Sigmoid colon (tissue), 7 donors: Measurements from ENCODE around the gene APBB2. TPM values are rescaled to one million over a fixed set of nuclear protein-coding genes. Genes with fewer than 3 reads are reported as not detected.

Source experiments
- DNase-seq: peaks from one replicate; pipeline ENCODE4 v3.0.0-alpha.2; 2019
- H3K27ac ChIP-seq, 4 donors: fragments of 200-600 bp; sonication (generic); one replicate each; pipeline ENCODE4 v1.5.1; 2016 to 2019; ENCODE audit warnings: mild to moderate bottlenecking in 1 of 4
- H3K27me3 ChIP-seq, 3 donors: fragments of 200-600 bp; sonication (generic); one replicate each; pipeline ENCODE4 v1.5.1; 2019; ENCODE audit warnings: mild to moderate bottlenecking in 1 of 3
- H3K36me3 ChIP-seq, 4 donors: fragments of 200-600 bp; sonication (generic); one replicate each; pipeline ENCODE4 v1.5.1; 2016 to 2019
- H3K4me1 ChIP-seq, 4 donors: fragments of 200-600 bp; sonication (generic); one replicate each; pipeline ENCODE4 v1.5.1; 2017 to 2019
- H3K4me3 ChIP-seq, 4 donors: fragments of 200-600 bp; sonication (generic); one replicate each; pipeline ENCODE4 v1.5.1; 2017 to 2019; ENCODE audit warnings: mild to moderate bottlenecking in 2 of 4, moderate library complexity in 1 of 4
- H3K9me3 ChIP-seq, 4 donors: fragments of 200-600 bp in 3 of 4; sonication (generic) in 3 of 4; one replicate each; pipeline versions ENCODE4 v1.5.1 to v1.6.1; 2013 to 2019
- EP300 ChIP-seq, 4 donors: sonication (generic); formaldehyde crosslinking; IDR thresholded peaks; one replicate each; pipeline ENCODE4 v1.6.1; 2017; ENCODE audit warnings: antibody characterized with exemption in 4 of 4
- POLR2A ChIP-seq, 2 donors: fragments of 450-650 bp; IDR thresholded peaks; one replicate each; pipeline ENCODE4 v1.6.1; 2016; ENCODE audit warnings: antibody characterized with exemption in 2 of 2, mild to moderate bottlenecking in 2 of 2, moderate library complexity in 2 of 2
- POLR2AphosphoS5 ChIP-seq, 4 donors: sonication (generic); formaldehyde crosslinking; IDR thresholded peaks; one replicate each; pipeline ENCODE4 v1.6.1; 2017; ENCODE audit warnings: antibody characterized with exemption in 4 of 4
- WGBS, 2 donors: extraction: QIAGEN DNeasy Blood & Tissue Kit; methylation state at CpG; one replicate each; pipeline ENCODE4 v1.1.7; 2013; 5-methylcytosine and 5-hydroxymethylcytosine counted together
- intact Hi-C: fragments of 100-400 bp; cut with DNase I; formaldehyde crosslinking; loops from one replicate; pipeline ENCODE4 v1.15.1; 2023
- polyA plus RNA-seq, 3 donors: library from polyadenylated mRNA; stranded (reverse); fragments of 200-250 nt; gene quantifications; one replicate each; pipeline ENCODE4 v1.2.3, GENCODE V29; 2013
- total RNA-seq, 4 donors: library from RNA; depleted of rRNA; stranded (reverse); fragments of >200 nt; gene quantifications; one replicate each; pipeline ENCODE4 v1.1.0, GENCODE V29; 2016
- TF ChIP-seq, protein P1 (sequence below), 4 experiments: fragments of 450-650 bp in 3 of 4; fragments of 200-600 bp in 1 of 4; IDR thresholded peaks; one replicate each; pipeline ENCODE4 v1.5.1; 2016 to 2019; ENCODE audit warnings: antibody characterized with exemption in 4 of 4, mild to moderate bottlenecking in 3 of 4, moderate library complexity in 2 of 4
- donor health status: healthy with polysubstance abuse.
- donor health status: Bipolar disorder and iron deficiency.
- donor health status: healthy.

APBB2 gene
- total and polyA plus RNA-seq, 7 donors = 7.8 to 108 (median 69.1) TPM

GRCh38 chr4:40992472-40993295 is 221.7 kb downstream of the APBB2 start:
- intact Hi-C loops = no loop called here
- Histone ChIP-seq H3K27me3 (no peaks in the 10 kb centered on the region), H3K4me1 (peaks cover 0 to 3% (median under 1%) of the 10 kb centered on the region in 4 donors), H3K27ac (no peak overlapping the region), H3K9me3 (no peaks in the 10 kb centered on the region), H3K4me3 (no peak overlapping the region), H3K36me3 (no peaks in the 10 kb centered on the region)
- 75 to 87% methylated on average over 17 of the region's 17 CpGs for WGBS, 2 donors
- no peak for DNase-seq
- TF ChIP-seq, protein P1, sequence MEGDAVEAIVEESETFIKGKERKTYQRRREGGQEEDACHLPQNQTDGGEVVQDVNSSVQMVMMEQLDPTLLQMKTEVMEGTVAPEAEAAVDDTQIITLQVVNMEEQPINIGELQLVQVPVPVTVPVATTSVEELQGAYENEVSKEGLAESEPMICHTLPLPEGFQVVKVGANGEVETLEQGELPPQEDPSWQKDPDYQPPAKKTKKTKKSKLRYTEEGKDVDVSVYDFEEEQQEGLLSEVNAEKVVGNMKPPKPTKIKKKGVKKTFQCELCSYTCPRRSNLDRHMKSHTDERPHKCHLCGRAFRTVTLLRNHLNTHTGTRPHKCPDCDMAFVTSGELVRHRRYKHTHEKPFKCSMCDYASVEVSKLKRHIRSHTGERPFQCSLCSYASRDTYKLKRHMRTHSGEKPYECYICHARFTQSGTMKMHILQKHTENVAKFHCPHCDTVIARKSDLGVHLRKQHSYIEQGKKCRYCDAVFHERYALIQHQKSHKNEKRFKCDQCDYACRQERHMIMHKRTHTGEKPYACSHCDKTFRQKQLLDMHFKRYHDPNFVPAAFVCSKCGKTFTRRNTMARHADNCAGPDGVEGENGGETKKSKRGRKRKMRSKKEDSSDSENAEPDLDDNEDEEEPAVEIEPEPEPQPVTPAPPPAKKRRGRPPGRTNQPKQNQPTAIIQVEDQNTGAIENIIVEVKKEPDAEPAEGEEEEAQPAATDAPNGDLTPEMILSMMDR (IDR thresholded peaks at IDR 0.05) = no peak
- TF ChIP-seq POLR2A (IDR thresholded peaks at IDR 0.05) (no peak), POLR2AphosphoS5 (IDR thresholded peaks at IDR 0.05) (no peak), EP300 (IDR thresholded peaks at IDR 0.05) (no peak)

DNA sequence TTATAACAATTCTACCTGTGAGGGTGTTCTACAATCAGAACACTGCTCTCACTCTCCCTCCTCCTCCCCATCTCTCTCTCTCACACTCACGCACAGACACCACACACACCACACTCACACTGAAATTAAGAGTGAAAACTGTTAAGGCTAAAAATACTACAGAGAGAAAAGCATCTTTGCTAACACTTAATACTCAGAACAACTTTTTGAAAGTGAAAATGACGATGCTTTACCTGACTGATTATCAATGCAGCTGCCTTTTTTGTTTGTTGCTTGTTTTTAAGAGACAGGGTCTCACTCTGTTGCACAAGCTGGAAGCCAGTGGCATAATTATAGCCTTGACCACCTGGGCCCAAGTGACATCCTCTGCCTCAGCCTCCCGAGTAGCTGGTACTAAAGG is 222.4 kb downstream of the APBB2 start:
- Histone ChIP-seq H3K27ac (no peak overlapping the region), H3K4me3 (no peak overlapping the region), H3K9me3 (no peaks in the 10 kb centered on the region), H3K36me3 (no peaks in the 10 kb centered on the region), H3K27me3 (no peaks in the 10 kb centered on the region), H3K4me1 (peaks cover 0 to 11% (median 4%) of the 10 kb centered on the region in 4 donors)
- intact Hi-C loops = no loop called here
- DNase-seq = no peak
- 79 to 83% methylated on average over 3 of the region's 3 CpGs for WGBS, 2 donors
- no peak for TF ChIP-seq POLR2A (IDR thresholded peaks at IDR 0.05)
- TF ChIP-seq, protein P1 (IDR thresholded peaks at IDR 0.05) = no peak
- no peak for TF ChIP-seq EP300 (IDR thresholded peaks at IDR 0.05)
- no peak for TF ChIP-seq POLR2AphosphoS5 (IDR thresholded peaks at IDR 0.05)

DNA sequence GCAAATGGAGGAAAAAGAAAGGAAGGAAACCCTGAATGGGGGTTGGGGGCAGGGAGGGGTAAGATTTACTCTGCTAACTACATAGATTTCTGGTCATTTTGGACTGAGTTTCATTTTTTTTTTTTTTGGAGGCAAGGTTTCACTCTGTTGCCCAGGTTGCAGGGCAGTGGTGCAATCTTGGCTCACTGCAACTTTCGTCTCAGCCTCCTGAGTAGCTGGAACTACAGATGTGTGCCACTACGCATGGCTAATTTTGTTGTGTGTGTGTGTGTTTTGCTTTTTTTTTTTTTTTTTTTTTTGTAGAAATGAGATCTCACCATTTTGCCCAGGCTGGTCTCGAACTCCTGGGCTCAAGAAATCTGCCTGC is 223.5 kb downstream of the APBB2 start:
- Histone ChIP-seq H3K36me3 (no peaks in the 10 kb centered on the region), H3K4me1 (peaks cover 0 to 22% (median 12%) of the 10 kb centered on the region in 4 donors), H3K4me3 (no peak overlapping the region), H3K9me3 (no peaks in the 10 kb centered on the region), H3K27ac (no peak overlapping the region), H3K27me3 (no peaks in the 10 kb centered on the region)
- 88 to 96% methylated on average over 3 of the region's 3 CpGs for WGBS, 2 donors
- no peak for DNase-seq
- intact Hi-C loops = no loop called here
- TF ChIP-seq POLR2AphosphoS5 (IDR thresholded peaks at IDR 0.05) (no peak), EP300 (IDR thresholded peaks at IDR 0.05) (no peak), POLR2A (IDR thresholded peaks at IDR 0.05) (no peak)
- TF ChIP-seq, protein P1 (IDR thresholded peaks at IDR 0.05) = no peak

- TF ChIP-seq, protein P1 (IDR thresholded peaks at IDR 0.05) = no peak
- TF ChIP-seq EP300 (IDR thresholded peaks at IDR 0.05) = no peak
- no peak for TF ChIP-seq POLR2AphosphoS5 (IDR thresholded peaks at IDR 0.05)
- no peak for TF ChIP-seq POLR2A (IDR thresholded peaks at IDR 0.05)
- WGBS, 2 donors = 82 to 92% methylated on average over 5 of the region's 5 CpGs
- Histone ChIP-seq H3K9me3 (no peaks in the 10 kb centered on the region), H3K4me1 (peaks cover 0 to 23% (median 13%) of the 10 kb centered on the region in 4 donors), H3K27me3 (no peaks in the 10 kb centered on the region), H3K27ac (no peak overlapping the region), H3K4me3 (no peak overlapping the region), H3K36me3 (no peaks in the 10 kb centered on the region)
- no peak for DNase-seq
- intact Hi-C loops = no loop called here
Observed at GRCh38 chr4:40990236-40990898, 224.0 kb downstream of the APBB2 start.
